HPDE6-E6E7 (cell line): ENCODE results near the gene KCTD4.

Experiments used
- DNase-seq: peaks from one replicate; pipeline ENCODE4 v3.0.0; 2011; ENCODE audit warnings: missing footprints; ENCODE audit errors: extremely low spot score

KCTD4 gene

DNA sequence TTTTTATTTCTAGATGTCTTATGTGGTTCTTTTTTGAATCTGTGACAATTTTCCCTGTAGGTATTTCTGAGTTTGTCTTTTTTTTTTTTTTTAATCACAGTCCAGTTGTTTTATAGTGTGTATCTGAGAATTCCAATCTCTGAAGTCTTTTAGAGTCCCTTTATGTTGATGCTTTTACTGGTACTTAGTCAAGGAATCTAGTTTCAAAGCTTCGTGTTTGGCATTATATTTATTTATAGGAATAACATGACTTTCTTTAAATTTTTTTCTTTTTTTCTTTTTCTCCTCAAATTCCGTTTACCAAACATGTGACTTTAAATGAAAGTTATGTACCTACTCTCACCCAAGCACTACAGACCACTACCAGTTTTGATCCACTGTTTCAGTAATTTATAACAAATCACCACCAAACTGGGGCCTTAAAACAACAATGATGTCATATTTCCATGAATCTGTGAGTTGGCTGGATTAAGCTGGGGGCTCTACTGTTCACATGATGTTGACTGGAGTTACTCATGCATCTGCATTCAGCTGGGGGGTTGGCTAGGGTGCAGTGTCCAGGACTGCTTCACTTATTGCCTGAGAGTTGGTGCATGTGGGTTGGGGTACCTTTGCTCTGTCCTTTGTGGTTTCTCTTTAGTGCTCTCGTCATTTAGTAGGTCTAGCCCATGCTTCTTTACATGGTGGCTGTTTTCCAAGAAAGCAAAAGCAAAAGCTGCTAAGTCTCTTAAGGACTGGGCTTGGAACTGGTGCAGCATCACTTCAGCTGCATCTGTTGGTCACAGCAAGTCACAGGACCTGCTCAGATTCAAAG, 22.3 kb downstream of the KCTD4 start:
- no peak for DNase-seq

DNA sequence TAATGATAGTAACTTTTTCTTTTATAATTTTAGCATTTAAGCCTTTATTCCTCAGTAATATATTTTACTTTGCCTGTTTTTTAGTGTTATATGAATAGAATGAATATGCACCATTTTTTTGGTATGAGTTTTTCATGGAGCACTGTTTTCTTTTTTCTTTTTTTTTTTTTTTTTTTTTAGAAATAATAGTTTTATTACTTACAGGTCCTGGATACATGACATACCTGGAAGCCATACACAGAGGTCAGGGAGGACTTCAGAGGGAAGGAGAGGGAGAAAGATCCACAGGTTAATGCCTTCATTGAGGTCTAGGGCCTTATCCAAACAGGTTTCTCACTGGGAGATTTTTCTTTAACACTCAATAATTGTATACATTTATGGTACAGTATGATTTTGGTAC, 26.4 kb downstream of the KCTD4 start:
- DNase-seq, result no peak

DNA sequence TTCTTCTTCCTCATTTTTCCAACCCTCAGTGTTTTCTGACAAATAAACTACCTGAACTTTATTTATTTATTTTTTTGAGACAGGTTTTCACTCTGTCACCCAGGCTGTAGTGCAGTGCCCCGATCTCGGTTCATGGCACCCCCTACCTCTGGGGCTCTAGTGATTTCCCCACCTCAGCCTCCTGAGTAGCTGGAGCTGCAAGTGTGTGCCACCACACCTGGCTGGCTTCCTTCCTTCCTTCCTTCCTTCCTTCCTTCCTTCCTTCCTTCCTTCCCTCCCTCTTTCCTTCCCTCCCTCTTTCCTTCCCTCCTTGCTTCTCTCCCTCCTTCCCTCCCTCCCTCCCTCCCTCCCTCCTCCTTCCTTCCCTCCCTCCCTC, 32.3 kb downstream of the KCTD4 start:
- no peak for DNase-seq

DNA sequence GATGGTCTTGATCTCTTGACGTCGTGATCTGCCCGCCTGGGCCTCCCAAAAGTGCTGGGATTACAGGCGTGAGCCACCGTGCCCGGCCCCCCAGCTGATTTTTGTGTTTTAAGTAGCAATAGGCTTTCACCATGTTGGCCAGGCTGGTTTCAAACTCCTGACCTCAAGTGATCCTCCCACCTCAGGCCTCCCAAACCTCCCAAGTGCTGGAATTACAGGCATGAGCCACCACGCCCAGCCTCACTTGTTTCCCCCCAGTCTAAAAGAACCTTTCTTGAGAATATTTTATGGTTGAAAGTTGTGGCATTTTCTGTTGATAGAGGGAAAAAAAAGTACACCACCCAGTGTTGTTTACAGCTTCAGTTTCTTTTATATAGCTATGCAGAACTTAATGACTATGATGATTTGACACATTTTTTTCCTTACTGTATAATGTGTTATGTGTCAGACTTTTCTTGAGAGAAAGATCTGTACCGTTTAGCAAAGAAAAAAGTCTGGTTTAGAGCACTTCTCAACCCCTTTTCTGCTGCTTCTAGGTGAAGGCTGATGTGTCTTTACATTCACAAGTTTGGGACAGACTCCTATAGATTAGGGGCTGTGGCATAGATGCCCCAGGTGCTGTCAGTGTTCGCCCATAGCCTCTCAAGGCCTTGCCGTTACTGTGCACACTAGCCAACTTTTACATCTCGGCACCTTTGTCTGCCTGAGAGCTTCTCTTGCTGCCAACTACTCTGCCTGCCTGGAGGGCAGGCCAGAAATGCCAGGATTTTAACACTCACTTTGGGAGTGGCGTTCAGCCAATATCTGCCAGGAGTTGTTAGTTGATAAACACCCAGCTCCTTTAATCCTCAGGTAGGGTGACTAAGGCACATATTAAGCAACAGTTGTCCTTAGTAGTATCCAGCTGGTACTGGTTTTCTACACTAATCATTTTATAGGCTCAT, 33.0 kb downstream of the KCTD4 start:
- DNase-seq, result peak; percentile 57

DNA sequence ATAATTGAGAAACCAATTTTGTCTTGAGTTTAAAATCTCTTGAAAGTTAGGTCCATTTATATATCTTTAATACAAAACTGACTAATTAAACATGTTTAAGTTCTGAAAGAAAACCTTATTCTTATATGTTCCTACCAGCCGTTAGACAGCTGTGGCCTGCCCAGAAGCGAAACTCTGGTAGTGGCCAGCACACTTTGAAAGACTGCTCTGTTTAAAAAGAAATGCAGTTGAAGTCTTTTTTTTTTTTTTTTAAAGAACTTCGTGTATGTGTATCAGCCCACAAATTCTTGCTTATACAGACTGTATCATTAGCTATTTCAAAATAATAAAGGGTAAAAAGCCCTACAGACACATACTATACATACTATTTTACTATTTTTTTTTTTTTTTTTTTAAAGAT, 34.0 kb downstream of the KCTD4 start:
- no peak for DNase-seq

DNA sequence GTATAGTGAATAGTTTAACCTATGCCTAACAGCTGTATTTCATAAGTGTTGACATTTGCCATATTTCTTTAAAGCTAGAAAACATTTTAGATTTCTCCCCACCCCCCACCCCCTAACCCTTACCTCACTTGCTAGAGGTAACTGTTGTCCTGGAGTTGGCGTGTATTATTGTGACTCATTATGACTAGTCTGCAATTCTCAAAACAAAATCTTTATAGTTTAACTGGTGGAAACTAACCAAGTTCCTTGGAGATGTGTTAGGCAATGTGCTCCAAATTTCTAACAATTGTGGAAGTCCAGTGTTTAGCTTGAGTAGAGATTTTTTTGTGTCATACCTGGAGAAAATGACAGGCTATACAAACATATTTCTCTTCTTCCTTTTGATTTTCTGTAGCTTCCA, 38.0 kb downstream of the KCTD4 start:
- peak; percentile 29 for DNase-seq

DNA sequence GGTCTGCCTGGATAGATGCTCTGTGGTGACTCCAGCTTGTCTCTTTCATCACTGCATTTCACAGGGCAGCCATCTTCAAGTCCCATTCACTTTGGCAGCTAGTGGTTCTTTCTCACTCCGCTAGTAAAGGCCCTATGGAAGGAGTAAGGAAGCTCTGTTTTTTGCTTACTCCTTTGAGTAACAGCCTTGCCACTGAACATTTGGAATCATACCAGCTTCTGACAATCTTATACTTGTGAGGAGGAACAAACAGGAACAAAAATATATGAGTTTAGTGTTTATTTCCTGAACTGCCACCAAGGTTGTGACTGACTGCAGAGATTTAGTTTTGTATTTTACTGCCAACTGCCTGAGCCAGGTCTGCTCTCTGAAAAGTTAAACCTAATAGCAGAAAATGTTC, 38.7 kb downstream of the KCTD4 start:
- no peak for DNase-seq

DNA sequence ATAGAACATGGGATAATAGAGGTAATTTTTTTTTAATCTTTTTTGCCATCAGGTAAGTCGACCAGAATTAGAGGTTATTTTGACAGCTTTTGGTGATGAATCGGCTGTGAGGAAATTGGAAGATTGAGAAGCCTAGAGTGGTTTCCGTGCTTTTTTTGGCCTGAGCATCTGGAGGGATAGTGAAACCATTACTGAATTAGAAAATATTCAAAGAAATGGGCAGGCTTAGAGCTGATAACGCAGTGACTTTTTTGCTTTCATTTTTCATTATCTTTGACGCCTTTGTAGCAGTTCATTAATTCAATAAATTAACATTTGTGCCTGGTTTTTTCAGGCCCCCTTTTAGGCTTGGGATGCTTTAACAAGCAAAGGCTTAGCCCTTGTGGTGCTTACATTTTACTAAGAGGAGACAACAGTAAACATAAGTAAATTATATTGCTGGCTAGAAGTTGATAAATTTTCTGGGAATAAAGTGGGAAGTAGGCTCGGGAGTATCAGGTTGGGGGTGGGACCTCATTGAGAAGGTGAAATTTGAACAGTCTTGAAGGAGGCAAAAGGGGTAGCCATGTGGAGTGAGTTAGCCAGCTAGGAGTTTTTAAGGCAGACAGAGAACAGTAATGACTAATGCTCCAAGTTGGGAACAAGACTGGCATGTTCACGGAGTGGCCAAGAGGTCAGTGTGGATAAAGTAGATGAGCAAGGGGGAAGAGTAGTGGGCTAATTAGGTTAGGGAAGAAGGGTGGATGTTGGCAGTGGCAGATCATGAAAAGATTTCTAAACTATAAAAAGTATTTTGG, 44.1 kb downstream of the KCTD4 start:
- DNase-seq, result no peak

DNA sequence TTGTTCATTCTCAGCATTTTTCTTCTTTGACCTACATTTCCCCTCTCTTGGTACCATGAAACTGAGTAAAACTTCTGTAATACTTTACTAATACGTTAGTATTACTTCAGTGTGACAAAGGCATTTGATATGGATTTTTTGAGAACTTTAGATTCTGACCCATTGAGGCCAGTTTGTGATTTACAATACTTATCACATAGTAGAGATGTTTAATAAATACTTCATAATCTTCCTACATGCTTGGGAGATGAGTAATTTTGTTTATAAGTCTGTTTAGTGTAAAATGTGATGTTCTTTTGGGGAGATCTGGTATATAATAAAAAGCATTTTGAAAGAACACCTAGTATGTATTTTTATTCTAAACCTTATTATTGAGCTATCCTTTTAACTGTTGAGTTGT, 50.9 kb downstream of the KCTD4 start:
- no peak for DNase-seq

DNA sequence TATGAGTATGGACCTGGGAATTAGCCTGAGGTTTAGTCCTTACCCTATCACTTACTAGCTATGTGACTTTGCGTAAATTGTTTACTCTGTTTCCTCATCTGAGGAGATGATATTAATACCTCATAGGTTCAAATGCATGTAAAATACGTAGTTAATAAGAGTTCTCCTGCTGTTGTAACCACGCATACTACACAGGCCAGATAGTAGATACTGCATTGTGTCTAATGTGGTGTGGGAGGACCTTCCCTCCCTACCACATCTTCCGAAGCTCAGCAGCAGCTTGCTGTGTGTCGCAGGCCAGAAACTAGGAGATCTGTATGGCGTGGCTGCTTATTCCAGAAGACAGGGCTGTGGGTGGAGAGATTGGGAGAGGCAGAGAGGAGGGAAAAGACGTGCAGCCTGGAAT, 57.5 kb downstream of the KCTD4 start:
- no peak for DNase-seq
